ENCODE results near the gene GAS2. TPM values are rescaled to one million over a fixed set of nuclear protein-coding genes. Genes with fewer than 3 reads are reported as not detected.

GAS2 gene
- polyA plus RNA-seq, 1 of the 3 experiments (the other 2 are of a cell fraction): 0.72 TPM

- Histone ChIP-seq H3K9ac (no peak overlapping the region), H3K9me2 (no peaks in the 10 kb centered on the region), H2AFZ (ENCODE audit: low read depth) (no peak overlapping the region), H3K79me2 (ENCODE audit: insufficient read depth) (no peaks in the 10 kb centered on the region), H3K9me3 (no peaks in the 10 kb centered on the region), H3K36me3 (replicated peaks in 1 of 2; ENCODE audit: control insufficient read depth in 1 of 2, insufficient read depth in 2 of 2, low read length in 1 of 2) (no peaks in the 10 kb centered on the region), H3K27ac (ENCODE audit: low read depth in 2 of 2, low read length in 1 of 2) (no peak overlapping the region), H3K4me1 (ENCODE audit: control insufficient read depth in 1 of 2, insufficient read depth in 2 of 2, low read depth in 1 of 2, low read length in 1 of 2) (no peaks in the 10 kb centered on the region), H3K4me2 (no peak overlapping the region), H4K20me1 (ENCODE audit: insufficient read depth) (no peaks in the 10 kb centered on the region), H3F3A (replicated peaks; ENCODE audit: insufficient read depth) (no peaks in the 10 kb centered on the region), H3K27me3 (ENCODE audit: insufficient read depth) (no peaks in the 10 kb centered on the region), H3K4me3 (ENCODE audit: low read depth in 2 of 2, low read length in 1 of 2) (no peak overlapping the region)
- DNase-seq: no peak
- WGBS (ENCODE audit: low lambda C conversion rate): 51% methylated on average over 3 of the region's 3 CpGs
- ChIA-PET POLR2A (no interaction called here), CTCF (no interaction called here)
- TF ChIP-seq FOSL2 (IDR thresholded peaks at IDR 0.05; ENCODE audit: borderline replicate concordance, low read depth) (no peak), POLR2AphosphoS5 (IDR thresholded peaks at IDR 0.05; ENCODE audit: low read depth, low read length) (no peak), MXI1 (IDR thresholded peaks at IDR 0.05; ENCODE audit: low read depth, low read length) (no peak), RFX5 (IDR thresholded peaks at IDR 0.05; ENCODE audit: low read length) (no peak), NFIC (IDR thresholded peaks at IDR 0.05; ENCODE audit: borderline replicate concordance) (no peak), TEAD4 (IDR thresholded peaks at IDR 0.05; ENCODE audit: borderline replicate concordance, insufficient read depth) (no peak)
Observed at GRCh38 chr11:22723274-22723673, 56.9 kb downstream of the GAS2 start.

GRCh38 chr11:22725079-22725478 lies 58.7 kb downstream of the GAS2 start:
- H3K36me3 ChIP-seq (replicated peaks in 1 of 2; ENCODE audit: control insufficient read depth in 1 of 2, insufficient read depth in 2 of 2, low read length in 1 of 2): no peaks in the 10 kb centered on the region
- H3K4me2 ChIP-seq: no peak overlapping the region
- CTCF ChIA-PET: no interaction called here
- H3K9me2 ChIP-seq: no peaks in the 10 kb centered on the region
- H3K4me1 ChIP-seq (ENCODE audit: control insufficient read depth in 1 of 2, insufficient read depth in 2 of 2, low read depth in 1 of 2, low read length in 1 of 2): no peaks in the 10 kb centered on the region
- DNase-seq: no peak
- H2AFZ ChIP-seq (ENCODE audit: low read depth): no peak overlapping the region
- H4K20me1 ChIP-seq (ENCODE audit: insufficient read depth): no peaks in the 10 kb centered on the region
- H3K9ac ChIP-seq: no peak overlapping the region
- no peaks in the 10 kb centered on the region for H3F3A ChIP-seq (replicated peaks; ENCODE audit: insufficient read depth)
- POLR2A ChIA-PET: no interaction called here
- WGBS (ENCODE audit: low lambda C conversion rate): 35% methylated on average over 3 of the region's 3 CpGs
- H3K79me2 ChIP-seq (ENCODE audit: insufficient read depth): no peaks in the 10 kb centered on the region
- no peak overlapping the region for H3K4me3 ChIP-seq (ENCODE audit: low read depth in 2 of 2, low read length in 1 of 2)
- no peaks in the 10 kb centered on the region for H3K27me3 ChIP-seq (ENCODE audit: insufficient read depth)
- no peak overlapping the region for H3K27ac ChIP-seq (ENCODE audit: low read depth in 2 of 2, low read length in 1 of 2)
- no peaks in the 10 kb centered on the region for H3K9me3 ChIP-seq
- TF ChIP-seq MXI1 (IDR thresholded peaks at IDR 0.05; ENCODE audit: low read depth, low read length): no peak
- no peak for TF ChIP-seq TAF1 (IDR thresholded peaks at IDR 0.05; ENCODE audit: borderline replicate concordance, low read depth, low read length)
- no peak for TF ChIP-seq SMC3 (IDR thresholded peaks at IDR 0.05; ENCODE audit: low read depth, low read length)
- TF ChIP-seq ZBTB33 (IDR thresholded peaks at IDR 0.05; ENCODE audit: borderline replicate concordance, low read depth): no peak
- TF ChIP-seq RFX5 (IDR thresholded peaks at IDR 0.05; ENCODE audit: low read length): no peak

Measured in SK-N-SH (cell line).